OCI-LY3 (cell line): Measurements from ENCODE around the gene POU2F1.

Experiments used
- H2AFZ ChIP-seq: fragments of 200-600, 300-600 bp; shearing (Covaris generic); 2 replicates; pipeline ENCODE4 v1.6.0; 2014; ENCODE audit warnings: antibody characterized with exemption, low read depth, low read length
- H3K27ac ChIP-seq: fragments of 200-600, 300-600 bp; sonication (generic); 2 replicates; pipeline ENCODE4 v1.5.1; 2014; ENCODE audit warnings: mild to moderate bottlenecking, low read length, moderate library complexity, mixed read lengths
- H3K27me3 ChIP-seq: fragments of 200-600, 300-600 bp; sonication (generic); 2 replicates; pipeline ENCODE4 v1.6.1; 2014; ENCODE audit warnings: low read depth, low read length, mixed read lengths
- H3K36me3 ChIP-seq: fragments of 200-600, 300-600 bp; sonication (generic); replicated peaks from 2 replicates; pipeline ENCODE3; 2014; ENCODE audit warnings: low read depth, low read length, mixed read lengths
- H3K4me1 ChIP-seq: fragments of 300-600, 200-600 bp; sonication (generic); 2 replicates; pipeline ENCODE4 v1.6.1; 2014; ENCODE audit warnings: low read length, mixed read lengths
- H3K4me2 ChIP-seq: fragments of 200-600, 300-600 bp; sonication (generic); 2 replicates; pipeline ENCODE4 v1.6.1; 2014; ENCODE audit warnings: low read length, mixed read lengths
- H3K4me3 ChIP-seq: fragments of 300-600, 200-600 bp; sonication (generic); 2 replicates; pipeline ENCODE4 v1.5.1; 2014; ENCODE audit warnings: antibody characterized with exemption, mild to moderate bottlenecking, low read length, moderate library complexity
- H3K79me2 ChIP-seq: fragments of 300-600, 200-600 bp; shearing (Covaris generic); 2 replicates; pipeline ENCODE4 v1.6.1; 2014; ENCODE audit warnings: mild to moderate bottlenecking, low read length, mixed read lengths
- H3K9ac ChIP-seq: fragments of 300-600, 200-600 bp; shearing (Covaris generic); 2 replicates; pipeline ENCODE4 v1.6.0; 2014; ENCODE audit warnings: mild to moderate bottlenecking, low read length, moderate library complexity
- H3K9me3 ChIP-seq: fragments of 200-600, 300-600 bp; shearing (Covaris generic); 2 replicates; pipeline ENCODE4 v1.6.1; 2014; ENCODE audit warnings: low read length, mixed read lengths; ENCODE audit not compliant: insufficient read depth
- H4K20me1 ChIP-seq: fragments of 200-600, 300-600 bp; sonication (generic); 2 replicates; pipeline ENCODE4 v1.6.1; 2016; ENCODE audit warnings: low read length, mixed read lengths; ENCODE audit not compliant: insufficient read depth
- EZH2phosphoT487 ChIP-seq: fragments of 200-600 bp; shearing (Covaris generic); IDR thresholded peaks from 2 replicates; pipeline ENCODE4 v1.6.1; 2018; ENCODE audit warnings: antibody characterized with exemption, mixed run types, low read depth
- TF ChIP-seq, protein P1 (sequence below): fragments of 200-600, 300-600 bp; sonication (generic); IDR thresholded peaks from 2 replicates; pipeline ENCODE4 v1.5.1; 2014; ENCODE audit warnings: antibody characterized with exemption, low read length, low read depth

The POU2F1 gene

DNA sequence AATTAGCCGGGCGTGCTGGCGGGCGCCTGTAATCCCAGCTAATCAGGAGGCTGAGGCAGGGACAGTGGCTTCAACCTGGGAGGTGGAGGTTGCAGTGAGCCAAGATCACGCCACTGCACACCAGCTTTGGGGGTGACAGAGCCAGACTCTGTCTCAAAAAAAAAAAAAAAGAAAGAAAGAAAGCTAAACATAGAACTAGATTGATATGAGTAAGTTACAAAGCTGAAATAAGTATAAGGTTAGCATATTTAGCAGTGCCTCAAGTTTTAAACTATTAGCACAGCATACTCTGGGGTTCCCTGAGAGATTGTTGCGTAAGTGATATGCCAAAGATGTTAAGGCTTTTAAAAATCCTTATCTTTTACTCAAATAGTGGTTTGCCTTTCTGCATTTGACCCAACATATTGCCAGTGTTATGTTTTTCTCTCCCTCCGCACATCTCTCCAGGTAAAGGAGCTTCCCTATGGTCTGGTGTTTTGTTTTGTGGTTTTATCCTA lies 171.6 kb downstream of the POU2F1 start:
- no peaks in the 10 kb centered on the region for H3K4me1 ChIP-seq
- no peaks in the 10 kb centered on the region for H3K9me3 ChIP-seq
- H3K27me3 ChIP-seq = no peaks in the 10 kb centered on the region
- peaks cover 10% of the 10 kb centered on the region for H3K36me3 ChIP-seq
- TF ChIP-seq, protein P1, sequence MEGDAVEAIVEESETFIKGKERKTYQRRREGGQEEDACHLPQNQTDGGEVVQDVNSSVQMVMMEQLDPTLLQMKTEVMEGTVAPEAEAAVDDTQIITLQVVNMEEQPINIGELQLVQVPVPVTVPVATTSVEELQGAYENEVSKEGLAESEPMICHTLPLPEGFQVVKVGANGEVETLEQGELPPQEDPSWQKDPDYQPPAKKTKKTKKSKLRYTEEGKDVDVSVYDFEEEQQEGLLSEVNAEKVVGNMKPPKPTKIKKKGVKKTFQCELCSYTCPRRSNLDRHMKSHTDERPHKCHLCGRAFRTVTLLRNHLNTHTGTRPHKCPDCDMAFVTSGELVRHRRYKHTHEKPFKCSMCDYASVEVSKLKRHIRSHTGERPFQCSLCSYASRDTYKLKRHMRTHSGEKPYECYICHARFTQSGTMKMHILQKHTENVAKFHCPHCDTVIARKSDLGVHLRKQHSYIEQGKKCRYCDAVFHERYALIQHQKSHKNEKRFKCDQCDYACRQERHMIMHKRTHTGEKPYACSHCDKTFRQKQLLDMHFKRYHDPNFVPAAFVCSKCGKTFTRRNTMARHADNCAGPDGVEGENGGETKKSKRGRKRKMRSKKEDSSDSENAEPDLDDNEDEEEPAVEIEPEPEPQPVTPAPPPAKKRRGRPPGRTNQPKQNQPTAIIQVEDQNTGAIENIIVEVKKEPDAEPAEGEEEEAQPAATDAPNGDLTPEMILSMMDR = no peak
- no peak for TF ChIP-seq EZH2phosphoT487
- no peaks in the 10 kb centered on the region for H3K79me2 ChIP-seq
- H3K9ac ChIP-seq = no peak overlapping the region
- no peak overlapping the region for H3K27ac ChIP-seq
- no peak overlapping the region for H3K4me3 ChIP-seq
- H2AFZ ChIP-seq = no peak overlapping the region
- H3K4me2 ChIP-seq = no peak overlapping the region
- no peaks in the 10 kb centered on the region for H4K20me1 ChIP-seq

DNA sequence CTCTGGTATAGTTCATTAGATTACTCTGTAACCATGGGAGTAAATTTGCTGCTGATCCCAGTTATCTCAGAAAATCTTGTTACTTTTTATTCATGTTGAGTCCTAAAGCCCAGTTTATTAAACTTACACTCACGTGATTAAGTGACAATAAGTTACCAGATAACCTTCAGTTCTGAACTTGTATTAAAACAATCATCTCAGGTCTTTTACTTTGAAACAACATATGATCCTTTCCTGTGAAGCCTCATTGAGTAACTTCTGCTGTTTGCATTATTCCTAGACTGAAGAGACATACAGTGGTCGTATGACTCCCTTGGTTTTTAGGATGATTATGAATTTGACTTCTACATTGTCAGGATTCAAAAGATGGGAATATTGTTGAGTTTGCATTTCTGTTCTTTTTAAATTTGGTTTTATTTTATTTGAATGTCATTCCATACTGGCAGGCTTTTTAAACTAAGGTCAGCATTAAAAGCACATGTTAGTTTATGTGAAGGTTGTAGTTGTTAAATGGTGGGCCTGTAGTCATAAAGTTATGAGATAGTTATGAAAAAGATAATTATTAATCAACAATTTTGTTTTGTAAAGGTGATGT lies 179.8 kb downstream of the POU2F1 start:
- Histone ChIP-seq H3K79me2 (no peaks in the 10 kb centered on the region), H3K4me2 (no peak overlapping the region), H4K20me1 (no peaks in the 10 kb centered on the region), H3K9me3 (no peaks in the 10 kb centered on the region), H2AFZ (no peak overlapping the region), H3K9ac (no peak overlapping the region), H3K27ac (no peak overlapping the region), H3K27me3 (no peaks in the 10 kb centered on the region), H3K4me1 (no peaks in the 10 kb centered on the region), H3K36me3 (peaks cover 30% of the 10 kb centered on the region), H3K4me3 (no peak overlapping the region)
- TF ChIP-seq, protein P1 = no peak
- no peak for TF ChIP-seq EZH2phosphoT487

DNA sequence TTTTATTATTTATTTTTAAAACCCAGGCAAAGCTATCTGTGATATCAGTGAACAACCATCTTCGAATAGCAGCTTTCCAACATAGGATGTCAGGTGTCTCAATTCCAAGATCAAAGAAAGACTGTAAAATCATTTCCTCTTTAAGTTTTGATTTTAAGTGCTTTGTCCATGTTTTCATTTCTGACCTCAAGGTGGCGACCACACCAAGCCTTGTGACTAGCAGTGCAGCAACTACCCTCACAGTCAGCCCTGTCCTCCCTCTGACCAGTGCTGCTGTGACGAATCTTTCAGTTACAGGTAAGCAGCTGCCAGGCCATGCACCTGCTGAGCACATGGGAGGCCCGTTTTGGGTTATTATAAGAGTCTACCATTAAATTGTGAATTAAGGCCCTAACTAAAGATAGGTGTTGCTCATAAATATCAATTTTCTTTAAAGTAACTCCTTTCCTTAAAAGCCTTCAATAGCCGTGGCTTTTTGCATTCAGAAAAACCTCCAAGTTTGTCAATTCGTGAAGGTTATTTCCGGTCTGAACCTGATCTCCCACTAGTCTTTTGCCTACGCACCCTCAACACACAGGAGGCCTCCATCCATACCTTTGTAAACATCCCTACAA lies 180.7 kb downstream of the POU2F1 start:
- Histone ChIP-seq H4K20me1 (no peaks in the 10 kb centered on the region), H3K4me3 (no peak overlapping the region), H2AFZ (no peak overlapping the region), H3K9ac (no peak overlapping the region), H3K27ac (no peak overlapping the region), H3K9me3 (no peaks in the 10 kb centered on the region), H3K4me2 (no peak overlapping the region), H3K36me3 (peaks cover 38% of the 10 kb centered on the region), H3K4me1 (no peaks in the 10 kb centered on the region), H3K27me3 (no peaks in the 10 kb centered on the region), H3K79me2 (no peaks in the 10 kb centered on the region)
- no peak for TF ChIP-seq EZH2phosphoT487
- TF ChIP-seq, protein P1 = peak; percentile 79

DNA sequence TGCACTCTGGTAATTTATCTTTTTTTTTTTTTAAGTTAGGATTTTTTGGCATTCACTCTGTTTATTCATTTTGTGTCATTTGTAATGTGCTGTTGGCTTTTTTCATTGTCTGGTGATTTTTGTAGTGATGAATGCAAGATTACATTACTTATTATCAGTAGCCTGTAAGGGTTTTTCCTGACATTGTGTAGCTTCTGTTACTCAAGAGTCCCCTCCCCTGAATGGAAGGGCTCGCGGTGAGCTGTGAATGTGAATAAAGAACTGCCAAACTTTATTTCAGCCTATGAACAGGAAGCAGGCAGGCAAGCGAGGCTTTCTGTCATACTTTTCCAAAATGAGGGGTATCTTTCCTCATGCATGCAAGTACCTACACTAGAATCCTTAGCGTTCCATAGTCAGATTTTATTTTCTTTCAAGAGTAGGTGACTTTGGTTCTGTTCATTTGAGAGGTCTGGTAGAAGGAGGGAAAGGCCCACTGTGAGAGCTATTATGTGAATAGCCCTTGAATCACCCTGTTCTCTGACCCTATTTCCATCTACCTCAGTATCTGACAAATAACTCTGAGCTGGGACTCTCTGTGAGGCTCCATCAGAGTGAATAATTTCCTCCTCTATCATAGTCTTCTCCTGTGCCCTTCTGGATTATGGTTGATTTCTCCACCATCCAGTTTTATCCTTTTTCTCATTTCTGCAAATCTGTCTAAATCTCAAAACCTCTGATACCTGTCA lies 183.6 kb downstream of the POU2F1 start:
- Histone ChIP-seq H3K27ac (no peak overlapping the region), H3K27me3 (no peaks in the 10 kb centered on the region), H3K36me3 (peaks cover 30% of the 10 kb centered on the region), H2AFZ (no peak overlapping the region), H3K4me3 (no peak overlapping the region), H3K9ac (no peak overlapping the region), H3K4me1 (no peaks in the 10 kb centered on the region), H3K4me2 (no peak overlapping the region), H4K20me1 (no peaks in the 10 kb centered on the region), H3K9me3 (no peaks in the 10 kb centered on the region), H3K79me2 (no peaks in the 10 kb centered on the region)
- no peak for TF ChIP-seq EZH2phosphoT487
- TF ChIP-seq, protein P1 = no peak
